GM04504 (cell line): ENCODE results near the gene EEF2.
"Not testable (repeated sequence)": the region's sequence is repeated elsewhere in the genome, so short reads cannot be mapped to it uniquely, and the experiment has no call there.

Experiments
- DNase-seq: peaks from one replicate; pipeline ENCODE4 v3.0.0-alpha.2; 2012; ENCODE audit warnings: low read depth

EEF2 gene

GRCh38 chr19:3944018-3944721, 41.1 kb downstream of the EEF2 start:
- DNase-seq: no peak

GRCh38 chr19:3942790-3943409, 42.4 kb downstream of the EEF2 start:
- no peak for DNase-seq

- not testable (repeated sequence) for DNase-seq
These were observed 46.8 kb downstream of the EEF2 start for GRCh38 chr19:3938300-3938950.

GRCh38 chr19:3936506-3937442, 48.5 kb downstream of the EEF2 start:
- DNase-seq: no peak

- DNase-seq: no peak
These were observed 52.1 kb downstream of the EEF2 start, which contains the start of gene NMRK2 for GRCh38 chr19:3932931-3933810. Gene NMRK2, plus strand, starts transcription at chr19:3933069. Its CDS starts 603 bp downstream, at chr19:3933672.

- no peak for DNase-seq
These were observed 54.2 kb downstream of the EEF2 start for GRCh38 chr19:3931041-3931440.
